PC-3 (cell line): ENCODE data around the gene ABHD11. TPM values are rescaled to one million over a fixed set of nuclear protein-coding genes. Genes with fewer than 3 reads are reported as not detected.

ENCODE experiments used
- ATAC-seq: fragments of 200-7000 bp; cut with Tn5 transposase; 2 replicates; pipeline ENCODE4 v1.9.1; 2020; ENCODE audit warnings: mild to moderate bottlenecking, moderate library complexity
- BruUV-seq: library from RNA; stranded (reverse); fragments of 400-500 nt; replicated peaks from 2 replicates; lab custom pipeline; 2021; lab: Mats Ljungman, UMichigan
- CTCF ChIA-PET: fragments of 300-600 bp; sonication (Branson Sonifier 250); formaldehyde crosslinking; loops from one replicate; lab custom pipeline; 2022; ENCODE audit warnings: antibody characterized with exemption; lab: Charles Lee
- POLR2A ChIA-PET: fragments of 300-600 bp; sonication (Branson Sonifier 250); formaldehyde crosslinking; loops from one replicate; lab custom pipeline; 2022; ENCODE audit warnings: antibody characterized with exemption; ENCODE audit not compliant: unreplicated experiment; lab: Charles Lee
- DNase-seq: peaks from one replicate; pipeline ENCODE4 v3.0.0-alpha.2; 2015
- H2AFZ ChIP-seq: fragments of 300-600 bp; sonication (generic); 2 replicates; pipeline ENCODE4 v1.6.0; 2016; ENCODE audit warnings: antibody characterized with exemption, low read length
- H3F3A ChIP-seq: fragments of 300-600 bp; sonication (generic); one replicate; pipeline ENCODE4 v1.6.0; 2017; ENCODE audit warnings: antibody characterized with exemption, low read length, control low read depth, mild to moderate bottlenecking; ENCODE audit not compliant: unreplicated experiment
- H3K27ac ChIP-seq: fragments of 300-600 bp; sonication (generic); 2 replicates; pipeline ENCODE4 v1.5.1; 2016; ENCODE audit warnings: mild to moderate bottlenecking, low read length
- H3K27me3 ChIP-seq: fragments of 300-600 bp; sonication (generic); 2 replicates; pipeline ENCODE4 v1.6.1; 2016; ENCODE audit warnings: low read length, mixed read lengths
- H3K36me3 ChIP-seq: fragments of 300-600 bp; sonication (generic); 2 replicates; pipeline ENCODE4 v1.6.1; 2016; ENCODE audit warnings: low read depth, mixed run types, low read length, mixed read lengths
- H3K4me1 ChIP-seq: fragments of 300-600 bp; sonication (generic); 2 replicates; pipeline ENCODE4 v1.5.1; 2016; ENCODE audit warnings: low read length; ENCODE audit not compliant: insufficient read depth
- H3K4me2 ChIP-seq: fragments of 300-600 bp; sonication (generic); 2 replicates; pipeline ENCODE4 v1.6.0; 2016; ENCODE audit warnings: low read length
- H3K4me3 ChIP-seq: fragments of 300-600 bp; sonication (generic); 2 replicates; pipeline ENCODE4 v1.5.1; 2016; ENCODE audit warnings: mild to moderate bottlenecking, low read length, mixed read lengths
- H3K79me2 ChIP-seq: fragments of 300-600 bp; sonication (generic); 2 replicates; pipeline ENCODE4 v1.6.1; 2017; ENCODE audit warnings: low read length, mixed read lengths
- H3K9ac ChIP-seq: fragments of 300-600 bp; sonication (generic); 2 replicates; pipeline ENCODE4 v1.6.0; 2016; ENCODE audit warnings: mild to moderate bottlenecking, low read length
- H3K9me2 ChIP-seq: fragments of 300-600 bp; sonication (generic); replicated peaks from 2 replicates; pipeline ENCODE4 v1.6.1; 2016; ENCODE audit warnings: mixed run types, low read length, mixed read lengths
- H3K9me3 ChIP-seq: fragments of 300-600 bp; sonication (generic); 2 replicates; pipeline ENCODE4 v1.6.1; 2016; ENCODE audit warnings: low read length, mixed read lengths
- H4K20me1 ChIP-seq: fragments of 300-600 bp; sonication (generic); 2 replicates; pipeline ENCODE4 v1.6.1; 2016; ENCODE audit warnings: low read length, mixed read lengths
- CTCF ChIP-seq: fragments of 300-600 bp; sonication (generic); conservative IDR thresholded peaks from 2 replicates; pipeline ENCODE4 v1.5.1; 2017; ENCODE audit warnings: antibody characterized with exemption, low read depth, mild to moderate bottlenecking, low read length
- EZH2 ChIP-seq: fragments of 300-600 bp; sonication (generic); IDR thresholded peaks from one replicate; pipeline ENCODE4 v1.6.1; 2017; ENCODE audit warnings: antibody characterized with exemption, mild to moderate bottlenecking, low read length; ENCODE audit not compliant: unreplicated experiment
- EZH2phosphoT487 ChIP-seq: fragments of 300-600 bp; sonication (generic); IDR thresholded peaks from 2 replicates; pipeline ENCODE4 v1.6.1; 2018; ENCODE audit warnings: mild to moderate bottlenecking, antibody characterized with exemption, low read length, borderline replicate concordance
- intact Hi-C: fragments of 100-400 bp; cut with micrococcal nuclease; formaldehyde crosslinking; loops from 2 replicates; pipeline ENCODE4 v1.9.0; 2023
- total RNA-seq: library from RNA; depleted of rRNA; stranded (reverse); fragments of >200 nt; gene quantifications from 2 replicates; pipeline ENCODE4 v1.2.3, GENCODE V29; 2014

The ABHD11 gene
- total RNA-seq, 1 experiment from 2014 or later, result 41.4 TPM

DNA sequence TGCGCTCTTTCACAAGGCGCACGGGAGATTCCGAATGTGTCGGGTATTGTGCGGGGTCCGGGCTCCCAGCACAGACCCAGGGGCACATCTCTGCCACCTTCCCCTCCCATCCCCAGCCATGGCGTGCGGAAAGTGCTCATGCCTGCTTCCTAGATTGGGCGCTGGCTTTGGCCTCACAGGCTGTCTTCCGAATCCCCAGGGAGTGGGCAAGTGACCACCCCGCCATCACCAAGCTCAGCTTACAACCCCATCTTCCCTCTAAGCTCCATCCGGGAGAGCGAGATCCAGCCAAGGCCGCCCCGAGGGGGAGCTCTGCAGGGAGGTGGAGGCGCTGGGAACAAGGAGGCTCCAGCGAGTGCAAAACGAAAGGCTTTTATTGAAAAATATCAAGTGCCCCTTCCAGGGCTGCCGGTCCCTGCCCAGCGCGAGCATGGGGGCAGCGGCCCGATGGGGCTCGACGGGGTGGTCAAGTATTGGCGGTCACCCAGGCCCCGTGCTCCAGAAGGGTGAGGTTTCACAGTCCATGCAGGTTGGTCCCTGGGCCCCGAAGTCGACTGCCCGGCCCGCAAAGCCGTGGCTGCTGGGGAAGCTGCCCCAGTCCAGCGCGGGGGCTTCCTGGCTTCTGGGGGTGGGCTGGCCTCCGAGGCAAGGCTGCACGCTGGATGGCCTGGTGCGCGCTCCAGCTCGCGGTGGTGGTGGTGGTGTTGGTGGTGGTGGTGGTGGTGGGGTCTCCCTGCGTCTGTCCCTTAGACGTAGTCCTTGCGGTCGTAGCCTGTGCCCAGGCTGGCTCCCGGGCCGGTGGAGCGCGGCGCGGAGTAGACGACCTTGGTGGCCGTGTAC is 30.3 kb upstream of the ABHD11 start:
- H3K27ac ChIP-seq, result no peak overlapping the region
- peaks cover 16% of the 10 kb centered on the region for H3K79me2 ChIP-seq
- DNase-seq, result no peak
- ChIA-PET CTCF (interaction anchor here (0.6 kb wide), 1 partner anchor 132 kb away, joined by 3 read pairs; no protein-coding TSS in a partner anchor), POLR2A (interaction anchor here (0.6 kb wide), 1 partner anchor 86 kb away, joined by 3 read pairs; no protein-coding TSS in a partner anchor)
- intact Hi-C loops, result no loop called here
- H3K4me2 ChIP-seq, result peak overlapping the region; percentile 96
- TF ChIP-seq EZH2phosphoT487, result no peak
- no peak for TF ChIP-seq CTCF
- no peak for TF ChIP-seq EZH2
- H2AFZ ChIP-seq, result peak overlapping the region; percentile 84; the same call in 1 of the 2 replicates
- ATAC-seq, result no peak
- no peaks in the 10 kb centered on the region for H3K27me3 ChIP-seq
- no TSS peak for BruUV-seq
- H3K4me1 ChIP-seq, result peaks cover 20% of the 10 kb centered on the region; the same call in 1 of the 2 replicates
- no peaks in the 10 kb centered on the region for H3F3A ChIP-seq
- no peaks in the 10 kb centered on the region for H3K9me3 ChIP-seq
- H3K9ac ChIP-seq, result peak overlapping the region; percentile 55
- H3K36me3 ChIP-seq, result no peaks in the 10 kb centered on the region
- no peaks in the 10 kb centered on the region for H4K20me1 ChIP-seq
- peak overlapping the region; percentile 69 for H3K4me3 ChIP-seq
- no peaks in the 10 kb centered on the region for H3K9me2 ChIP-seq

- peaks cover 20% of the 10 kb centered on the region; the same call in 1 of the 2 replicates for H3K4me1 ChIP-seq
- no peaks in the 10 kb centered on the region for H3F3A ChIP-seq
- no peak overlapping the region for H3K27ac ChIP-seq
- H2AFZ ChIP-seq, result no peak overlapping the region
- H3K27me3 ChIP-seq, result no peaks in the 10 kb centered on the region
- no peak overlapping the region for H3K4me3 ChIP-seq
- CTCF ChIA-PET, result no interaction called here
- no peaks in the 10 kb centered on the region for H3K36me3 ChIP-seq
- no peaks in the 10 kb centered on the region for H4K20me1 ChIP-seq
- peaks cover 16% of the 10 kb centered on the region for H3K79me2 ChIP-seq
- H3K4me2 ChIP-seq, result no peak overlapping the region
- BruUV-seq, result no TSS peak
- H3K9ac ChIP-seq, result no peak overlapping the region
- intact Hi-C loops, result no loop called here
- ATAC-seq, result no peak
- POLR2A ChIA-PET, result no interaction called here
- no peaks in the 10 kb centered on the region for H3K9me2 ChIP-seq
- no peak for DNase-seq
- no peak for TF ChIP-seq EZH2phosphoT487
- no peak for TF ChIP-seq CTCF
- TF ChIP-seq EZH2, result no peak
- no peaks in the 10 kb centered on the region for H3K9me3 ChIP-seq
Observed at GRCh38 chr7:73766556-73767229, 28.1 kb upstream of the ABHD11 start.

DNA sequence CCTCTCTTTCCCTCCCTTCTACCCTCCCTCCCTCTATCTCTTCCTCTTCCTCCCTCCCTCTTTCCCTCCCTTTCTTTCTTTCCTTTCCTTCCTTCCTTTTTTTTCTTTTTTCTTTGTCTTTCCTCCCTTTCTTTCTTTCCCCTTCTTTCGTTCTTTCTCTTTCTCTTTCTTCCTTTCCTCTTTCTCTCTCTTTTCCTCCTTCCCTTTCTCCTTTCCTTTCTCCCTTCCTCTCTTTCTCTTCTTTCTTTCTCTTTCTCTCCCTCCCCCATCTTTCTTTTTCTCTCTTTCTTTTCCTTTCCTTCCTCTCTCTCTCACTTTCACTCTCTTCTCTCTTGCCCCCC is 24.0 kb upstream of the ABHD11 start:
- Histone ChIP-seq H3K4me3 (no peak overlapping the region), H3K36me3 (no peaks in the 10 kb centered on the region), H4K20me1 (no peaks in the 10 kb centered on the region), H3K27ac (no peak overlapping the region), H3K9ac (no peak overlapping the region), H3K4me1 (no peaks in the 10 kb centered on the region), H3K79me2 (no peaks in the 10 kb centered on the region), H3K4me2 (no peak overlapping the region), H3K9me3 (no peaks in the 10 kb centered on the region), H3K9me2 (no peaks in the 10 kb centered on the region), H2AFZ (no peak overlapping the region), H3K27me3 (no peaks in the 10 kb centered on the region), H3F3A (no peaks in the 10 kb centered on the region)
- POLR2A ChIA-PET, result no interaction called here
- DNase-seq (no peak), ATAC-seq (no peak)
- intact Hi-C loops, result no loop called here
- no TSS peak for BruUV-seq
- CTCF ChIA-PET, result no interaction called here
- TF ChIP-seq EZH2 (no peak), EZH2phosphoT487 (no peak), CTCF (no peak)
